PC-9 (cell line): ENCODE data around the gene CDK5R1.

Experiments used
- CTCF ChIP-seq: fragments of 200-600 bp; sonication (generic); conservative IDR thresholded peaks from 2 replicates; pipeline ENCODE4 v1.6.1; 2017; ENCODE audit warnings: mixed run types, antibody characterized with exemption, mild to moderate bottlenecking, moderate library complexity
- EZH2 ChIP-seq: fragments of 200-600 bp; sonication (generic); IDR thresholded peaks from 2 replicates; pipeline ENCODE4 v1.8.0; 2017; ENCODE audit warnings: antibody characterized with exemption, low read depth

GRCh38 chr17:32471652-32472051 lies 15.1 kb upstream of the CDK5R1 start:
- no peak for TF ChIP-seq CTCF
- no peak for TF ChIP-seq EZH2
